Keratinocyte (primary cell): ENCODE measurements around the gene MLLT11. TPM values are rescaled to one million over a fixed set of nuclear protein-coding genes. Genes with fewer than 3 reads are reported as not detected.

Source experiments
- DNase-seq: peaks from one replicate; pipeline ENCODE4 v3.0.0-alpha.2; 2011; ENCODE audit warnings: low read depth, missing footprints, low spot score
- FAIRE-seq: peaks from 2 replicates; lab custom pipeline; 2011; peaks lifted over from hg19 to GRCh38; lab: Jason Lieb, UNC
- H2AFZ ChIP-seq: 2 replicates; pipeline ENCODE4 v1.6.0; 2012; ENCODE audit warnings: low read length, control low read depth, inconsistent platforms; ENCODE audit not compliant: control insufficient read depth
- H3K27ac ChIP-seq: 2 replicates; pipeline ENCODE4 v1.5.1; 2011; ENCODE audit warnings: low read length; ENCODE audit not compliant: control insufficient read depth, insufficient read depth
- H3K27me3 ChIP-seq: 3 replicates; pipeline ENCODE4 v1.6.0; 2011; ENCODE audit warnings: low read length; ENCODE audit not compliant: control insufficient read depth, insufficient read depth; ENCODE audit errors: extremely low read depth
- H3K36me3 ChIP-seq, 2 experiments: 2 replicates in 1 of 2; 3 replicates in 1 of 2; pipeline ENCODE4 v1.5.1; 2011; ENCODE audit warnings: low read length in 2 of 2, mild to moderate bottlenecking in 1 of 2; ENCODE audit not compliant: control insufficient read depth in 2 of 2, insufficient read depth in 2 of 2; ENCODE audit errors: extremely low read depth in 1 of 2
- H3K4me1 ChIP-seq: 3 replicates; pipeline ENCODE4 v1.5.1; 2011; ENCODE audit warnings: low read length; ENCODE audit not compliant: control insufficient read depth, insufficient read depth; ENCODE audit errors: extremely low read depth
- H3K4me2 ChIP-seq: 3 replicates; pipeline ENCODE4 v1.6.0; 2011; ENCODE audit warnings: low read depth, low read length; ENCODE audit not compliant: control insufficient read depth, insufficient read depth; ENCODE audit errors: extremely low read depth
- H3K4me3 ChIP-seq, 3 experiments: fragments of 200-600 bp in 1 of 3; sonication (generic) in 1 of 3; 2 replicates in 2 of 3; 3 replicates in 1 of 3; pipeline ENCODE4 v1.5.1; 2011 to 2016; ENCODE audit warnings: low read length in 3 of 3, mild to moderate bottlenecking in 3 of 3, control low read depth in 2 of 3, inconsistent platforms in 1 of 3, low read depth in 1 of 3, mixed read lengths in 1 of 3, mixed run types in 1 of 3, moderate library complexity in 1 of 3; ENCODE audit not compliant: control insufficient read depth in 2 of 3, insufficient read depth in 2 of 3; ENCODE audit errors: extremely low read depth in 1 of 3
- H3K79me2 ChIP-seq: 2 replicates; pipeline ENCODE4 v1.6.0; 2012; ENCODE audit warnings: low read length; ENCODE audit not compliant: control insufficient read depth, insufficient read depth
- H3K9ac ChIP-seq: 3 replicates; pipeline ENCODE4 v1.6.0; 2011; ENCODE audit warnings: low read length; ENCODE audit not compliant: control insufficient read depth, insufficient read depth; ENCODE audit errors: extremely low read depth
- H3K9me1 ChIP-seq: 3 replicates; pipeline ENCODE4 v1.6.0; 2011; ENCODE audit warnings: low read length; ENCODE audit not compliant: control insufficient read depth, insufficient read depth; ENCODE audit errors: extremely low read depth
- H3K9me3 ChIP-seq: 2 replicates; pipeline ENCODE4 v1.5.1; 2012; ENCODE audit warnings: low read depth, low read length; ENCODE audit not compliant: control insufficient read depth
- H4K20me1 ChIP-seq: 3 replicates; pipeline ENCODE4 v1.6.0; 2011; ENCODE audit warnings: low read length; ENCODE audit not compliant: control insufficient read depth, insufficient read depth; ENCODE audit errors: extremely low read depth
- EZH2 ChIP-seq: IDR thresholded peaks from one replicate; pipeline ENCODE4 v1.6.1; 2012; ENCODE audit warnings: inconsistent platforms, mild to moderate bottlenecking, low read length, moderate library complexity
- dilution Hi-C: fragments of 300-500 bp; cut with MboI; formaldehyde crosslinking; loops from one replicate; pipeline ENCODE4 v1.7.0; 2020; ENCODE audit warnings: low sequenced_read_pairs; ENCODE audit not compliant: extremely low pct_ligation_motif_present
- polyA plus RNA-seq, 5 experiments: library from polyadenylated mRNA; depleted of rRNA in 3 of 5; stranded (reverse) in 3 of 5; stranded (forward) in 1 of 5; unstranded in 1 of 5; fragments of >200 nt; gene quantifications; 1 replicate in 1 of 5; 2 replicates in 3 of 5; 3 replicates in 1 of 5; pipeline versions ENCODE4 v1.2.1 to v1.2.3, GENCODE V29; 2011 to 2012; ENCODE audit warnings: missing spikeins in 2 of 5, low read depth in 1 of 5, low replicate concordance in 1 of 5
- TF ChIP-seq, protein P1 (sequence below), 3 experiments: IDR thresholded peaks in 1 of 3; conservative IDR thresholded peaks in 1 of 3; optimal IDR thresholded peaks in 1 of 3; 2 replicates in 2 of 3; 3 replicates in 1 of 3; pipeline versions ENCODE3 to v1.5.1; 2011; ENCODE audit warnings: low read length in 3 of 3, mild to moderate bottlenecking in 3 of 3, moderate library complexity in 2 of 3, control low read depth in 1 of 3, inconsistent platforms in 1 of 3; ENCODE audit not compliant: insufficient read depth in 2 of 3; ENCODE audit errors: extremely low read depth in 1 of 3

MLLT11 gene
- polyA plus RNA-seq, 1 donor (not counting 4 experiments of a cell fraction or from before 2014, with no cell fraction given) = 10.8 TPM

GRCh38 chr1:151012684-151013471 lies 47.3 kb upstream of the MLLT11 start:
- dilution Hi-C loops = no loop called here
- Histone ChIP-seq H4K20me1 (no peaks in the 10 kb centered on the region), H3K36me3 (peaks cover 0 to 4% of the 10 kb centered on the region in 2 experiments), H3K4me3 (no peak overlapping the region), H3K9ac (no peak overlapping the region), H3K27ac (no peak overlapping the region), H3K4me1 (peaks cover 11% of the 10 kb centered on the region), H3K9me1 (peaks cover 2% of the 10 kb centered on the region), H2AFZ (no peak overlapping the region), H3K27me3 (no peaks in the 10 kb centered on the region), H3K4me2 (no peak overlapping the region), H3K9me3 (no peaks in the 10 kb centered on the region), H3K79me2 (no peaks in the 10 kb centered on the region)
- no peak for FAIRE-seq
- TF ChIP-seq, protein P1, sequence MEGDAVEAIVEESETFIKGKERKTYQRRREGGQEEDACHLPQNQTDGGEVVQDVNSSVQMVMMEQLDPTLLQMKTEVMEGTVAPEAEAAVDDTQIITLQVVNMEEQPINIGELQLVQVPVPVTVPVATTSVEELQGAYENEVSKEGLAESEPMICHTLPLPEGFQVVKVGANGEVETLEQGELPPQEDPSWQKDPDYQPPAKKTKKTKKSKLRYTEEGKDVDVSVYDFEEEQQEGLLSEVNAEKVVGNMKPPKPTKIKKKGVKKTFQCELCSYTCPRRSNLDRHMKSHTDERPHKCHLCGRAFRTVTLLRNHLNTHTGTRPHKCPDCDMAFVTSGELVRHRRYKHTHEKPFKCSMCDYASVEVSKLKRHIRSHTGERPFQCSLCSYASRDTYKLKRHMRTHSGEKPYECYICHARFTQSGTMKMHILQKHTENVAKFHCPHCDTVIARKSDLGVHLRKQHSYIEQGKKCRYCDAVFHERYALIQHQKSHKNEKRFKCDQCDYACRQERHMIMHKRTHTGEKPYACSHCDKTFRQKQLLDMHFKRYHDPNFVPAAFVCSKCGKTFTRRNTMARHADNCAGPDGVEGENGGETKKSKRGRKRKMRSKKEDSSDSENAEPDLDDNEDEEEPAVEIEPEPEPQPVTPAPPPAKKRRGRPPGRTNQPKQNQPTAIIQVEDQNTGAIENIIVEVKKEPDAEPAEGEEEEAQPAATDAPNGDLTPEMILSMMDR (optimal IDR thresholded peaks at IDR 0.05 in 1 of 3, IDR thresholded peaks at IDR 0.05 in 1 of 3, conservative IDR thresholded peaks at IDR 0.05 in 1 of 3; ENCODE audit: extremely low read depth in 1 of 3, insufficient read depth in 2 of 3, low read length in 3 of 3) = no peak
- TF ChIP-seq EZH2 = no peak
- no peak for DNase-seq

GRCh38 chr1:151013518-151013917 lies 46.7 kb upstream of the MLLT11 start:
- H2AFZ ChIP-seq = no peak overlapping the region
- H3K79me2 ChIP-seq = no peaks in the 10 kb centered on the region
- H3K4me2 ChIP-seq = no peak overlapping the region
- H3K9ac ChIP-seq = no peak overlapping the region
- no peak overlapping the region for H3K4me3 ChIP-seq
- TF ChIP-seq, protein P1 (optimal IDR thresholded peaks at IDR 0.05 in 1 of 3, IDR thresholded peaks at IDR 0.05 in 1 of 3, conservative IDR thresholded peaks at IDR 0.05 in 1 of 3; ENCODE audit: extremely low read depth in 1 of 3, insufficient read depth in 2 of 3, low read length in 3 of 3) = no peak
- no peak for TF ChIP-seq EZH2
- peaks cover 0 to 6% of the 10 kb centered on the region in 2 experiments for H3K36me3 ChIP-seq
- DNase-seq (no peak), FAIRE-seq (no peak)
- peaks cover 11% of the 10 kb centered on the region for H3K4me1 ChIP-seq
- no peaks in the 10 kb centered on the region for H3K9me3 ChIP-seq
- dilution Hi-C loops = no loop called here
- H3K9me1 ChIP-seq = peaks cover 2% of the 10 kb centered on the region
- H3K27me3 ChIP-seq = no peaks in the 10 kb centered on the region
- no peak overlapping the region for H3K27ac ChIP-seq
- H4K20me1 ChIP-seq = no peaks in the 10 kb centered on the region
